ENCODE results near the gene ZNF358.

Gene ZNF358

GRCh38 chr19:7515645-7516151 is at the start of gene ZNF358:
ZNF358 (plus strand) TSS chr19:7516103; CDS start chr19:7519243, 3,140 bp downstream.
- no peak for DNase-seq

GRCh38 chr19:7467009-7467989 is 48.6 kb upstream of the ZNF358 start:
- no peak for DNase-seq

- DNase-seq = no peak
Measured at GRCh38 chr19:7468840-7469239, 47.1 kb upstream of the ZNF358 start.

GRCh38 chr19:7469669-7470285 is 46.1 kb upstream of the ZNF358 start:
- no peak for DNase-seq

GRCh38 chr19:7470540-7471305 is 45.2 kb upstream of the ZNF358 start:
- no peak for DNase-seq

GRCh38 chr19:7471696-7472615 is 43.9 kb upstream of the ZNF358 start:
- DNase-seq = no peak

GRCh38 chr19:7475665-7476064 is 40.2 kb upstream of the ZNF358 start:
- DNase-seq = no peak

GRCh38 chr19:7476241-7476640 is 39.7 kb upstream of the ZNF358 start:
- no peak for DNase-seq

- DNase-seq = no peak
Measured at GRCh38 chr19:7476777-7477494, 39.0 kb upstream of the ZNF358 start.

- DNase-seq = no peak
Measured at GRCh38 chr19:7477758-7478157, 38.1 kb upstream of the ZNF358 start.

GRCh38 chr19:7478173-7478842 is 37.6 kb upstream of the ZNF358 start:
- no peak for DNase-seq

GRCh38 chr19:7478843-7479227 is 37.1 kb upstream of the ZNF358 start:
- no peak for DNase-seq

- DNase-seq = no peak
Measured at GRCh38 chr19:7480222-7480969, 35.5 kb upstream of the ZNF358 start.

GRCh38 chr19:7480970-7481255 is 35.0 kb upstream of the ZNF358 start:
- DNase-seq = no peak

GRCh38 chr19:7482584-7483439 is 33.1 kb upstream of the ZNF358 start:
- no peak for DNase-seq

- no peak for DNase-seq
Measured at GRCh38 chr19:7483720-7484201, 32.1 kb upstream of the ZNF358 start.

GRCh38 chr19:7486923-7487322 is 29.0 kb upstream of the ZNF358 start:
- no peak for DNase-seq

GRCh38 chr19:7488736-7489353 is 27.1 kb upstream of the ZNF358 start, which contains the start of gene PEX11G:
PEX11G (minus strand) TSS chr19:7489035; CDS start chr19:7489010, 25 bp downstream.
- peak; percentile 27 for DNase-seq

Data from NCI-H524 treated with DMSO at 0.1 percent for 48 hours (cell line).